Measurements from ENCODE around the gene PTGIR.
A peak's percentile ranks its signal among the peaks of the same experiment; 100 is the strongest.
"Not testable (repeated sequence)": the region's sequence is repeated elsewhere in the genome, so short reads cannot be mapped to it uniquely, and the experiment has no call there.

Gene PTGIR

DNA sequence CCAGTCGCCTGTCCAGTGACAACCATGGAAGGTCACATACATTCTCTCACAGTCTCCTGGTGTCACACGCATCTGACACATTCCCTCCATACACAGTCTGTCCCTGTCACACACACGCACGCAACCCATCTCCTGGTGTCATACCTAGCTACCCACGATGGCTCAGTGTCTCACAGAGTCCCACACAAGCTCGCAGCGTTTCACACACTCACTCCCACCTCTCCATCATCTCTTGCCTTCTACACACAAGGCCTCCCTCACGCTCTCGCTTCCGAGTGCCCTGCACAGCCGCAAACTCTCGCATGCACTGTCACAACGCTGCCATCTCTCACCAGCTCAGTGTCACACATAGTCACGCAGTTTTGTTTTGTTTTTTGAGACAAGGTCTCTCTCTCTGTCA, 12.3 kb upstream of the PTGIR start:
- DNase-seq (ENCODE audit: low spot score), result no peak

DNA sequence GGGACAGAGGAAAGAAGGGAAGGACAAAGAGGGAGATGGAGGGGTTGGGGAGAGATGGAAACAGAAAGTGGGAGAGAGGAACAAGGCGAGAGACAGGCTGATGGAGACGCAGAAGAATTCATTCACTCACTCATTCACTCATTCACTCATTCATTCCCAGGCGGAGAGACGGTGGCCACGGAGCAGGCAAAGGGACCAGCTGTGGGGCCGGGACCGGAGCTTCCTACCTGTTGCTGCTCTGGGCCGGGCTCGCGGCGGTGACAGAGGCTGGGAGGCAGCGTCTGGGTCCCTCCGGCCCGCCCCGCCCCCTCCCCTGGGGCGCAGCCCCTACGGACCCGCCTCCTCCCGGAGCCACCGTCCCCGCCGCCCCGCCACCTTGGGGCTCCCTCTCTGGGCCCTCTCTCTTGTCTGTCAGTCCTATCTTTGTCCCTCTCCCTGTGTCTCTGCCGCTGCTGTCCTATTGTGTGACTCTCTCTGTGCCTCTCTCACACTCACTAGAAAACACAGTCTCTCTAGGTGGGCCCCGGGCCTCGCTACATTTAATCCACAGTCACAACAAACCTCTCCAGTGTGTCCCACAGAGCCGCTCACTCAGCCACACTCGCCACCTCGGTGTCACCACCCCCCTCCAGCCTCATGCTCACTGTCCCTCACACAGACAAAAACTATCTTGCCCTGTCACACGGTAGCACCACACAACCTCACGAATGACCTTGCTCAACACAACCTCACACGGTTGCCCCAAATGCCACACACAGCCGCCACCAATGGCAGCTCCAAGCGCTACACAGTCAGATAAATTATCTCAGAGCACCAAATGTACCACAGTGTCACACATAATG, 11.3 kb upstream of the PTGIR start, which contains the start of gene GNG8:
Gene GNG8, minus strand, starts transcription at position 283 of the 842 bp plus-strand sequence. CDS start 1,520 bp downstream, outside the sequence.
- no peak for DNase-seq (ENCODE audit: low spot score)

DNA sequence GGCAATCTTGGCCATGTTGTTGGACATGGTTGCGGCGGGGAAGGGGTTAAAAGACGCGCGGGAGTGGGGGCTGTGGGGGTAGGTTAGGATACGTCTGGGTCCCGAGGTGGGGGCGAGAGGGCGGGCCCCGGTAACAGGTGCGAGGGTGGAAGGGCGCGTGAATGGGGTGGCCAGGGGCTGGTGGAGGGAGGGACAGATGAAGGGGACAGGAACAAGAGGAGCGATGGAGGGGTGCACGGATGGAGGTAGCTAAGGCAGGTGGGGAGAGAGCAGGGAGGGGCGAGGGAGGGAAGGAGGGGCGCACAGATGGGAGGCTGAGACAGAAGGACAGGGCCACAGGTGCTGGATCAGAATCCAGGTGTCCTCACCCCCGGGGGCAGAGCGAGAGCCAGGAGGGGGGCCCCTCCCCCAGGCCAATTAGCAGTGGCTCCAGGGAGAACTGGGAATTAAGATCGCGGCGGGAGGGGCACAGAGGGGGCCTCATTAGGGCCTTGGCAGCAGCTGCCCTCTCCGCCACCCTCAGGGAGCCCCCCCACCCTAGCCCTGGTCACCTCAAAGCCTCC, 9.8 kb upstream of the PTGIR start:
- no peak for DNase-seq (ENCODE audit: low spot score)

DNA sequence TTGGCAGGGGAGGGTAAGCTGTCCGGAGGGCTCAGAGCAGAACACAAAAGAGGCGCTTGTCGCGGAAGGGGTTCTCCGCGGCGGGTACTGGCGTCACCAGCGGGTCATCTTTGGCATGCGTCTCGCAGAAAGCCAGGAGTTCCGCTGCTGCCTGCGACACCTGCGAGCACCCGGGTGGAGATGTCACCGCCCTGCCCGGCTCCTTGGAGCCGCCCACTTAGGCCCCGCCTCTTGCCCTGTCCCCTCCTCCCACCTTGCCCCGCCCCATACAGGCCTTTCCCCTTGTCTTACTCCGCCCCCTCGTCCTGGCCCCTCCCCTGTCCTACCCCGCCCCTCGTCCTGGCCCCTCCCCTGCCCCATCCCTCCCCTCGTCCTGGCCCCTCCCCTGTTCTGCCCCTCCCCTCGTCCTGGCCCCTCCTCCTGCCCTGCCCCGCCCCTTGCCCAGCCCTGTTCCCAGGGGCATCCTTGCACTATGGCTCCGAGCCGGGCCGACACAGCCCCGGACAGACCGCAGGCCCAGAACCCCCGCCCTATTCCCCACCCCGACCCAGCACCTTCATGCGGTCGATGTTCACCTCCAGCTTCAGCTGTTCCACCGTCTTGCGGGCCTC, 9.3 kb upstream of the PTGIR start:
- DNase-seq (ENCODE audit: low spot score), result peak; percentile 92

DNA sequence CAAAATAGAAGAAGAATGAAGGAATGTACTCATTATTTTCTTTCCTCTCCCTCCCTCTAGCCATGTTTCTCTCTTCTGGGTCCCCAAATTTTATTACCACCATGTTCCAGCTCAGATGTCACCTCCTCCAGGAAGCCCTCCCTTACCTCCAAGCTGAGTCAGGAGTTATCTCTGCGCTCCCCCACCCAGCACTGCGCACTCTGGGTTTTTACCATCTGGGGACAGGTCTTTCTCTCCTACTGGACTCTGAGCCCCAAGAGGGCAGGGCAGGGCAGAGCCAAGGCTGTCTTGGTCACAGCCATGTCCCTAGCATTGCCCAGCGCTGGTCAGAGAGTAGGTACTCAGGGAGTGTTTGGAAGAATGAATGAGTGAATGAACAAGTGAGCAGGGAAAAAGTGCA, 8.2 kb upstream of the PTGIR start:
- no peak for DNase-seq (ENCODE audit: low spot score)

DNA sequence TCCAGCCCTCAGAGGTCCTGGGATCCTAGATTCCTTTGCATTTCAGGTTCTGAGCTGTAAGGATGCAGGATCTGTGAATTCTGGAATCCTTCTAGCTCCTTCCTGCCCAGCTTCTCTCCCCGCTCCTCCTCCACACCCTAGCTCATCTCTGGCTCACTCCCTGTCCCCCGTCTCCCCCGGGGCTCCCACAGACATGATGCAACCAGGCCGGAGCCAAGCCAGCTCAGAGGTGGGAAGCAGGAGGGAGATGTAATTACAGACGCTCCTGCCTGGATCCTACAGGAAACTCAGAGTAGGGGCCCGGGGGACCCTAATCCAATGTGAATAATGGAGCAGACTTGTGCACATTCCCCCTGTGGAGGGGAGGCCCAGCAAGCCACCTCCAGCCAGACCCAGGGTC, 6.6 kb upstream of the PTGIR start:
- no peak for DNase-seq (ENCODE audit: low spot score)

DNA sequence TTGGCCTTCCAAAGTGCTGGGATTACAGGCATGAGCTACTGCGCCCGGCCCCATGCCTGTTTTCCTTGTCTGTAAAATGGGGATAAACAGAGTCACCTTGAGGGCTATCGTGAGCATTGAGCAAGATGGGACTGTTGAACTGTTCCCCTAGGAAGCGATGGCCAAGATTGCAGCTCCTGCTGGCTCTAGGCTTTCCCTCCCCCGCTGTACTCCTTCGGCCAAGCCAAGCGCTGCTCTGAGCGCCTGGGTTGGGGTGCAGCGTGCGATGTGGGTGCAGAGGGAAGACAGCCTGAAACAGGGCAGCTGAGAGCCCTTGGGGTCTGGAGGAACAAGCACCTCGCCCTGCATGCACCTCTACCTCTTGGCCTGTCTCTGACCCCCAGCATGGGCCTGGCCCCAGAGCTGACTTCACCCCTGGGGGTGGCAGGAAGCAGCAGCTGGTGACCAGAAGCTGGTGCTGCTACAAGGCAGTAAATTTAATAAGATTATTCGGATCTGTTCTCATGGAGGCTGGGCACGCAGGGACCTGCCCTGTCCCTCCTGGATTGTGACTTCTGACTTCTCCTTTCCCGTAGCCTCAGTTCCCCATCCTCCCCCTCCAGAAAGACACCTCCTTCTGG, 5.8 kb upstream of the PTGIR start:
- no peak for DNase-seq (ENCODE audit: low spot score)

DNA sequence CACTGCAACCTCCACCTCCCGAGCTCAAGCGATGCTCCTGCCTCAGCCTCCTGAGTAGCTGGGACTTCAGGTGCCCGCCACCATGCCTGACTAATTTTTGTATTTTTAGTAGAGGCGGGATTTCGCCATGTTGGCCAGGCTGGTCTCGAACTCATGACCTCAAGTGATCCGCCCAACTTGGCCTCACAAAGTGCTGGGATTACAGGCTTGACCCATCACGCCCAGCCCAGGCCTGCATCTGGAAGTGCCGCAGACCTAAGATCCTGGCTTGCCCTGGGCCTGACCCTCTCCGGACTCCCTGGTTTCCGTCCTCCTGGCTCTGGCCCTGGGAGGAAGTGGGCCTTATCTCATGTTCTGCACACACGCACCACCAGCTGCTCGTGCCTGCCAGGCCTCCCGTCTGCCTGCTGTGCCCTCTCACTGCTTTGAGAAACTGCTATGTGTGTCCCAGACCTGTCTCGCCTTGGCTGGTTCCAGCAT, 4.7 kb upstream of the PTGIR start:
- DNase-seq (ENCODE audit: low spot score), result no peak

DNA sequence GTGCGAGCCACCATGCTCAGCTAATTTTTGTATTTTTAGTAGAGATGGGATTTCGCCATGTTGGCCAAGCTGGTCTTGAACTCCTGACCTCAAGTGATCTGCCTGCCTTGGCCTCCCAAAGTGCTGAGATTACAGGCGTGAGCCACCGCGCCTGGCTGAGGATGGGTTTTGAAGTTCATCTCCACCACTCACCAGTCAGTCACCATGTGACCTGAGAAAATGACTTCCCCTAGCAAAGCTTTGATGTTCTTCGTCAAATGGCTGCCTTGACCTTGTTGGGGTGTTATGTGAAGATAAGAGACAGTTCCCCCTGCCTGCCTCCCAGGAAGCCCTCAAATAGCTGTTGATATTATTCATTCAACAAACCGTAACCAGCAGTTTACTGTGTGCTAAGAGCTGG, 4.1 kb upstream of the PTGIR start:
- DNase-seq (ENCODE audit: low spot score), result not testable (repeated sequence)

DNA sequence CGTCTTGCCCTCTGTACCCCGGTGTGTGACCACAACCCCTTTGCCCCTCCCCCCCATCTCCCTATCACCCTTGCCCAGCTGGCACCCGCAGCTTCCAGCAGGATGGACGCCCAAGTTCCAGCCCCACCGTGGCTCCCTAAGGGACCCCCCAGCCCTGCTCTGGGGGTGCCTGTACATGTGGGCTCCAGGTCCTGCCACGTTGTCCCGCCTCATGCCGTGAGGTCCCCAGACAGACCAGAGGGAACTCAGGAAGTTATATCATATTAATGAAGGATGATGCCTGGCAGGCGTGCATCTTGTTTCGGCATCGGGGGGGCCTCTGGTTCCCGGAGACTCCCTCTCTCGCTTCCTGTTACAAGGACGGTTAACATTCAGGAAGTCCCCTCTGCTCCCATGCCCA, 1.6 kb upstream of the PTGIR start:
- DNase-seq (ENCODE audit: low spot score), result no peak

DNA sequence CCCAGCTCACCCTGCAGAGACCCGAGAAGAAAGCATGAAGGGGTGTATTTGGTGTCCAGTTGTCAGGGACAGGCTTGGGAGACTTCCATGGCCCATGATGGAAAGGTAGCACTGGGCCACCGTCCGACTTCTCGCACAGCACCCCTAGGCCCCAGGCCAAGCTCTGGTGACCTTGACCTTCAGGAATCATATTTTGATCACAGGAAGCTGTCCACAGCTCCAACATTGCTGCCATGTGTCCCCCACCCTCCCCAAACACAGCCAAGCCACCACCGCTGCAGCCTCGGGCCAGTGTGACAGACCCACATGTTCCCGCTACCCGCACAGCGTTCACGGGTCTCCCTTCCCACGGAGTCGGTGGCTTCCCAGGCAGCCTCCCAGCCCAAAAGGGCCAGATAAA, 842 bp upstream of the PTGIR start:
- no peak for DNase-seq (ENCODE audit: low spot score)

DNA sequence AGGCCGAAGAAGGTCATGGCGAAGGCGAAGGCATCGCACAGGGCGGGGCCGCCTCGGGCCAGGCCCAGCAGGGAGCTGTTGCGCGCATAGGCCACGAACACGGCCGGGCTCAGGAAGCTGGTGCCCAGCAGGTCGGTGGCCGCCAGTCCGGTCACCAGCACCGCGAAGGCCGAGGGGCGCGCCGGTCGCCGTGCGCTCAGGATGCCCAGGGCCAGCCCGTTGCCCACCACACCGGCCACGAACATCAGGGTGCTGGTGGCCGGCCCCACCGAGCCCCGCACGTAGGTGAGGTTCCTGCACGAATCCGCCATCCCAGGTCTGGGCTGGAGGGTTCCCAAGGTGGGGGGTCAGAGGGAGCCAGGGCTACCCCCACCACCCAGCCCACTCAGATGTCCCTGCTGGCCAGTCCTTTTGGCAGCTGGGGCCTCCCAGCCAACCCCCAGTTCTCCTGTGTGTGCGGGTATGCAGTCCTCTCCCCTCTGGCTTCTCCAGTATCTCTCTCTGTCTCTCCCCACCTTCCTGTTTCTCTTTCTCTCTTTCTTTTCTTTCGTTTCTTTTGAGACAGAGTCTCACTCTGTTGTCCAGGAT, 880 bp downstream of the PTGIR start:
- DNase-seq (ENCODE audit: low spot score), result no peak

DNA sequence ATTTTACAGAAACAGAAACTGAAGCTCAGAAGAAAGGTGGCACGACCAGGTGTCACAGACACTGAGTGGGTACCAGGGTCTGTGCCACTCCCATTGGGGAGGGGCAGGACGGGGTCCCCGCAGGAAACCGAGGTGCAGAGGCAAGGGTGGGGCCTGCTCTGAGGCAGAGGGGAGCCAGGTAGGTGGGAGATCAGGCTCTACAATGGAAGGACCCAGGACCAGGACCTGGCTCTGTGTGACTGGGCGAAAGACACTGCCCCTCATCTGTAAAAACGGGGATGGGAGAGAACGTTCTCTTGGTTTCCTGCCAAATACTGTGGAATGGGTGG, 2.8 kb downstream of the PTGIR start:
- DNase-seq (ENCODE audit: low spot score), result no peak

DNA sequence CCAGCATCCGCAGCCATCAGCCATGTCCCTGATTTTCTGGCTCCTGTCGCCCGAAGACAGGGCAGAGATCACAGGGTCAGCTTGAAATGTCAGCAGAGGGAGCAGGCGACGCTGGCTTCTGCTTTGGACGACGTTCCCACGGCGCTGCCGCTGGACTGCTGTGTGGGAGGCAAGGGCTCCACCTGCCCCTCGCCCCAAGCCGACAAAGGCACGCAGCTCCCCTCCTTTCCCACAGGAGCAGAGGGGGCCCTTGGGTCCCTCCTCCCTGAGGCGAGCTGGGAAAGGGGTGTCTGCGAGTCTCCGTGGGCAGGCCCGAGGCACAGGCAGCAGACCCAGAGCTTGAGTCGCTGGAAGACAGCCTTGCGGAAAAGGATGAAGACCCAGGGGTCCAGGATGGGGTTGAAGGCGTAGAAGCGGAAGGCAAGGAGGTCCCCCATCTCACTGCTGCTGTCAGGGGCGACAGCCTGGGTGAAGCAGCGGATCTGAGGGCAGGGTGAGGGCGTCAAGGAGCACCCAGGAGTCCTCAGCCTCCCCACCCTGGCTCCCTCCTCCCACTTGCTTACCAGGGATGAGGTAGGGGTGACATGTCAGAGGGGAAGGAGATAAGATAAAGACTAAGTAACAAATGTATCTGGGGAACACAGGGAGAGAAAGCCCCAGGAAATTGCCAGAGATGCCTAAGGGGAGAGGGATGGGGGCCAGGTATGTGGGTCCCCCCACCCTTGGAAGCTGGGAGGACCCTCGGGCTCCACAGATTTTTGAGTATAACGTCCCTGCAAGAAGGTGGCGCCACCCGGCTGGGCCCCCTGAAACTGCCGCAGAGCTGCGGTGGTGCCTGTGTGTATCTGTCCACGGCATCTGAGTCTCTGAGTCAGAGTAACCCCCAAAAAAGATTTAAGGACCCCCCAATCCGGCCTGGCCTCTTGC, 3.4 kb downstream of the PTGIR start:
- DNase-seq (ENCODE audit: low spot score), result no peak

DNA sequence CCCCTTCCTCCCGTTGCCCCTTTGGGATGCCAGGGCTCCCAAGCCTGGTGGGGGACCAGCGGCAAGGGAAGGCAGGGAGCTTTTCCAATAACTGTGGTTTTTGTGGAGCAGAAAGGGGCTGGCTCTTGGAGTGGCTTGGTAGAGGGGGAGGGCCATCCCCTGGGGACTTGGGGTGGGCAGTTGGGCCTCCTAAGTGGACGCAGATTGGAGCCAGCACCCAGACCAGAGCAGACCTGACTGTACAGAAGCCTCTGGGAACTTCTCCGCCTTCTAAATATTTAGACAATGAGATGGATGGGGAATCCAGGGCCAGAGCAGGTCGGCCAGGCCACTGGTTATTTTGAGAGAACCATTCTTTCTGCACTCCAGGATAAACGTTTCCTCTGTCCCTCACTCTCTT, 4.2 kb downstream of the PTGIR start:
- DNase-seq (ENCODE audit: low spot score), result no peak

DNA sequence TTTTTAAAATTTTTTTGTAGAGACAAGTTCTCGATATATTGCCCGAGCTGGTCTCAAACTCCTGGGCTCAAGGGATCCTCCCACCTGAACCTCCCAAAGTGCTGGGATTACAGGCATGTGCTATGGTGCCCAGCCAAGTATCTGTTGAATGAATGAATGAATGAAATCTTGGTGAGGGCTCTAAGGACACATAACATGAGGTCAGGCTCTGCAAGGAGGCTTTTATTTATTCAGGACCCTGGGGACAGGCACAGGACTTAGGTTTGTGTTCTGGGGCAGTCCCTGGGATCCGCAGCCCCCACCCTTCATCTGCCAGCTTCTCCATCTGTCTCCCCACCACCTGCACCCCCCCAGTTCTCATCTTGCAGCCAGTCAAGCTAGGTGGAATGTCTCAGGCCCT, 4.6 kb downstream of the PTGIR start:
- no peak for DNase-seq (ENCODE audit: low spot score)

DNA sequence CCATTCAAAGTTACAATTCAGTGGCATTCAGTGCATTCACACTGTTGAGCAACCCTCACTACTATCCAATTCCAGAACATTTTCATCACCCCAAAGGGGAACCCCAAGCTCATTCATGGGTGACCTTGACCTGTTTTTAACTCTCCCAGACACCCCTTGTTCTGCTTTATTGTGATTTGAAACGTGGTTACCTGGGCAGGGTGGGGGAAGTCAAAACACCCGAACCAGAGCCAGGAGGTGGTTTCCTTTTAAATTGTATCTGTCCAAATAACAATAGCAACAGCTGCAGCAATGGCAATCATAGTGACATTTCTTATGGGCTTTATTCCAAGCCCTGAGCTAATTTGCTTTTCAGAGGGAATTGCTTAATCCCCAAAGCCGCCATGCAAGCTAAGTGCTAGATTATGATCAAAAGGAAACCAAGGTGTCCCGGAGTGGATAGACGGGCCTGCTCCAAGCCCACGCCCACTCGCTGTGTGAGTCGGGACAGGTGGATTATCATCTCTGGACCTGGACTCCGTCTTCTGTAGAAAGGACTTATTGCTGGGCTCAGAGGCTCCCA, 6.1 kb downstream of the PTGIR start:
- no peak for DNase-seq (ENCODE audit: low spot score)

DNA sequence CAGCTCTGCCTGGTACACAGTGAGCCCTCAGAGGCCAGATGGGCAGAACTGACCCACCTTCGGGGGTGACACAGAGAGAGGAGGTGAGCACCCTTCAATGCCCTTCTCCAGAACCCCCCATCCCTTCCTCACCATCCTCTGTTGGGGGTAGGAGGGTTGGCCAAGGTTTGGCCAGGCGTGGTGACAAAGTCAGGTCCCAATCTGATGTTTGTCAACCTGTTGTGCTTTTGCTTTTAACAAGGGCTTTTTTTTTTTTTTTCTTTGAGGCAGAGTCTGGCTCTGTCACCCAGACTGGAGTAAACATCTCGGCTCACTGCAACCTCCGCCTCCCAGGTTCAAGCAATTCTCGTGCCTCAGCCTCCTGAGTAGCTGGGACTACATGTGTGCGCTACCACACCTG, 7.3 kb downstream of the PTGIR start:
- no peak for DNase-seq (ENCODE audit: low spot score)

DNA sequence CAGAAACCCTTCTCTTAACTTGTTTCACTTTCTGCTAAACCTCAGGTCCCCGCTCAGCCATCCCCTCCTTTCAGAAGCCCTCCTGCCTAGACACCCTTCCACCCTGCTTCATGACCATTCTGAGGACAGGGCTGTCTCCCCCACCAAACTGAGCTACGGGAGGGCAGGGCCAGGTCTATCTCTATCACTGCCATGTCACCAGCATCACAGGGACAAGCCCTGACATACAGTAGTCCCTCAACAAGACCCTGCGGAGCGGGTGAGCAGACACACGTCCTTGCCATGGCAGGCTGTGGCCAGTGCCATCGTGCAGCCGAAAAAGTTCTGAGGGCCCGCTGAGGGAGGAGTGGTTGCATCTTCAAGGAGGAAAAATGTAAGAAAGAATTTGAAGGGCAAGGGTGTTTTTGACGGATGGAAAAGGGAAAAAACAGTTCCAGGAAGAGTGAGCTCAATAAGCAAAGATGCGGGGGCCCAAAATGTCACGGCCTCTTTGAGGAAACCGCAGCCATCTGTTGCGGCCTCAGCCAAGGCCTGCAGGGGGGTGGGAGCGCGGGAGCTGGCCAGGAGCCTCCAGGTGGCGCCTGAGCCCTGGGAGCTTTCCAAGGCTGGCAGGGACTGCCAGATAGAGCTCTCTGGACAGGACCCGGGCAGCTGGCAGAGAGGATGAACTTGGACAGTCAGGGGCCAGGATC, 8.1 kb downstream of the PTGIR start:
- peak; percentile 20 for DNase-seq (ENCODE audit: low spot score)

DNA sequence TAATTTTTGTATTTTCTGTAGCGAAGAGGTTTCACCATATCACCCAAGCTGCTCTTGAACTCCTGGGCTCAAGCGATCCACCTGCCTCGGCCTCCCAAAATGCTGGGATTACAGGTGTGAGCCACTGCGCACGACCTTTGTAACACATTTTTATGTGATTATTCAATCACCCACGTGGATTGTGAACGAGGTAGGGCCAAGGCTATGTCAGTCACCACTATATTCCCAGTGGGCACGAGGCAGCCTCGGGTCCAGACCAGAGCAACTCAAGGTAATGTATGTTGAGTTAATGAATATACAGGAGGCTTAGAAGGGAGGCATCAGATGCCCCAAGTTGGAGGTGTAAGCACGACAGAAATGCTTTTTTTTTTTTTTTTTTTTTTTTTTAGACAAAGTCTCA, 8.9 kb downstream of the PTGIR start:
- DNase-seq (ENCODE audit: low spot score), result no peak
